ENCODE results near the gene JADE1. TPM values are rescaled to one million over a fixed set of nuclear protein-coding genes. Genes with fewer than 3 reads are reported as not detected.

Gene JADE1
- total and polyA plus RNA-seq, 2 of the 13 experiments (the other 11 are each of a cell fraction or from before 2014, with no cell fraction given) = 5.4 to 19.3 TPM

- TF ChIP-seq, protein P1, sequence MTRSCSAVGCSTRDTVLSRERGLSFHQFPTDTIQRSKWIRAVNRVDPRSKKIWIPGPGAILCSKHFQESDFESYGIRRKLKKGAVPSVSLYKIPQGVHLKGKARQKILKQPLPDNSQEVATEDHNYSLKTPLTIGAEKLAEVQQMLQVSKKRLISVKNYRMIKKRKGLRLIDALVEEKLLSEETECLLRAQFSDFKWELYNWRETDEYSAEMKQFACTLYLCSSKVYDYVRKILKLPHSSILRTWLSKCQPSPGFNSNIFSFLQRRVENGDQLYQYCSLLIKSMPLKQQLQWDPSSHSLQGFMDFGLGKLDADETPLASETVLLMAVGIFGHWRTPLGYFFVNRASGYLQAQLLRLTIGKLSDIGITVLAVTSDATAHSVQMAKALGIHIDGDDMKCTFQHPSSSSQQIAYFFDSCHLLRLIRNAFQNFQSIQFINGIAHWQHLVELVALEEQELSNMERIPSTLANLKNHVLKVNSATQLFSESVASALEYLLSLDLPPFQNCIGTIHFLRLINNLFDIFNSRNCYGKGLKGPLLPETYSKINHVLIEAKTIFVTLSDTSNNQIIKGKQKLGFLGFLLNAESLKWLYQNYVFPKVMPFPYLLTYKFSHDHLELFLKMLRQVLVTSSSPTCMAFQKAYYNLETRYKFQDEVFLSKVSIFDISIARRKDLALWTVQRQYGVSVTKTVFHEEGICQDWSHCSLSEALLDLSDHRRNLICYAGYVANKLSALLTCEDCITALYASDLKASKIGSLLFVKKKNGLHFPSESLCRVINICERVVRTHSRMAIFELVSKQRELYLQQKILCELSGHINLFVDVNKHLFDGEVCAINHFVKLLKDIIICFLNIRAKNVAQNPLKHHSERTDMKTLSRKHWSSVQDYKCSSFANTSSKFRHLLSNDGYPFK (CRISPR knock-in tag; IDR thresholded peaks at IDR 0.05; ENCODE audit: borderline replicate concordance) = no peak
- TF ChIP-seq ZNF496 (CRISPR knock-in tag; IDR thresholded peaks at IDR 0.05; ENCODE audit: insufficient replicate concordance) = no peak
- TF ChIP-seq, protein P2, sequence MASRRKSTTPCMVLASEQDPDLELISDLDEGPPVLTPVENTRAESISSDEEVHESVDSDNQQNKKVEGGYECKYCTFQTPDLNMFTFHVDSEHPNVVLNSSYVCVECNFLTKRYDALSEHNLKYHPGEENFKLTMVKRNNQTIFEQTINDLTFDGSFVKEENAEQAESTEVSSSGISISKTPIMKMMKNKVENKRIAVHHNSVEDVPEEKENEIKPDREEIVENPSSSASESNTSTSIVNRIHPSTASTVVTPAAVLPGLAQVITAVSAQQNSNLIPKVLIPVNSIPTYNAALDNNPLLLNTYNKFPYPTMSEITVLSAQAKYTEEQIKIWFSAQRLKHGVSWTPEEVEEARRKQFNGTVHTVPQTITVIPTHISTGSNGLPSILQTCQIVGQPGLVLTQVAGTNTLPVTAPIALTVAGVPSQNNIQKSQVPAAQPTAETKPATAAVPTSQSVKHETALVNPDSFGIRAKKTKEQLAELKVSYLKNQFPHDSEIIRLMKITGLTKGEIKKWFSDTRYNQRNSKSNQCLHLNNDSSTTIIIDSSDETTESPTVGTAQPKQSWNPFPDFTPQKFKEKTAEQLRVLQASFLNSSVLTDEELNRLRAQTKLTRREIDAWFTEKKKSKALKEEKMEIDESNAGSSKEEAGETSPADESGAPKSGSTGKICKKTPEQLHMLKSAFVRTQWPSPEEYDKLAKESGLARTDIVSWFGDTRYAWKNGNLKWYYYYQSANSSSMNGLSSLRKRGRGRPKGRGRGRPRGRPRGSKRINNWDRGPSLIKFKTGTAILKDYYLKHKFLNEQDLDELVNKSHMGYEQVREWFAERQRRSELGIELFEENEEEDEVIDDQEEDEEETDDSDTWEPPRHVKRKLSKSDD (CRISPR knock-in tag; IDR thresholded peaks at IDR 0.05; ENCODE audit: low read depth) = no peak
Measured at GRCh38 chr4:128768373-128768996, 41.0 kb upstream of the JADE1 start (continued).

GRCh38 chr4:128769011-128769410 lies 40.5 kb upstream of the JADE1 start:
- FAIRE-seq (no peak), ATAC-seq (no peak), DNase-seq (ENCODE audit: low spot score) (no peak)
- Histone ChIP-seq H3K36me3 (replicated peaks in 1 of 2; ENCODE audit: control insufficient read depth in 1 of 2, insufficient read depth in 2 of 2, low read length in 2 of 2) (no peaks in the 10 kb centered on the region), H3K9ac (ENCODE audit: insufficient read depth, low read depth, low read length) (no peak overlapping the region), H3K79me2 (ENCODE audit: insufficient read depth, low read length) (no peaks in the 10 kb centered on the region), H3K4me3 (replicated peaks in 1 of 3; ENCODE audit: insufficient read depth in 1 of 3, low read depth in 2 of 3, low read length in 3 of 3) (no peak overlapping the region), H3K4me1 (ENCODE audit: insufficient read depth, low read length) (no peaks in the 10 kb centered on the region), H2AFZ (ENCODE audit: low read length) (no peak overlapping the region), H3K27me3 (ENCODE audit: control insufficient read depth in 1 of 2, insufficient read depth in 2 of 2, low read length in 2 of 2) (no peaks in the 10 kb centered on the region), H3K4me2 (ENCODE audit: low read depth, low read length) (no peak overlapping the region), H4K20me1 (ENCODE audit: insufficient read depth, low read length) (no peaks in the 10 kb centered on the region), H3K27ac (ENCODE audit: extremely low read length, insufficient read depth, low read length) (no peak overlapping the region), H3K9me3 (ENCODE audit: low read length) (no peaks in the 10 kb centered on the region)
- intact Hi-C loops (cut with micrococcal nuclease; ENCODE audit: unreplicated experiment) (no loop called here), in situ Hi-C loops (cut with HindIII; ENCODE audit: extremely low pct_ligation_motif_present, low pct_unique_long_range_greater_than_20kb) (no loop called here)
- BruUV-seq (replicated peaks) = no TSS peak
- ChIA-PET POLR2A (no interaction called here), CTCF (ENCODE audit: low intra/inter-chr PET ratio, low total read pairs) (no interaction called here)
- TF ChIP-seq ZBTB8A (CRISPR knock-in tag; IDR thresholded peaks at IDR 0.05; ENCODE audit: borderline replicate concordance, low read depth) (no peak), MAFF (IDR thresholded peaks at IDR 0.05; ENCODE audit: low read depth, low read length) (no peak), ZBTB38 (CRISPR knock-in tag; IDR thresholded peaks at IDR 0.05) (no peak), CEBPB (IDR thresholded peaks at IDR 0.05; ENCODE audit: borderline replicate concordance, low read depth, low read length) (no peak)
- TF ChIP-seq, protein P3, sequence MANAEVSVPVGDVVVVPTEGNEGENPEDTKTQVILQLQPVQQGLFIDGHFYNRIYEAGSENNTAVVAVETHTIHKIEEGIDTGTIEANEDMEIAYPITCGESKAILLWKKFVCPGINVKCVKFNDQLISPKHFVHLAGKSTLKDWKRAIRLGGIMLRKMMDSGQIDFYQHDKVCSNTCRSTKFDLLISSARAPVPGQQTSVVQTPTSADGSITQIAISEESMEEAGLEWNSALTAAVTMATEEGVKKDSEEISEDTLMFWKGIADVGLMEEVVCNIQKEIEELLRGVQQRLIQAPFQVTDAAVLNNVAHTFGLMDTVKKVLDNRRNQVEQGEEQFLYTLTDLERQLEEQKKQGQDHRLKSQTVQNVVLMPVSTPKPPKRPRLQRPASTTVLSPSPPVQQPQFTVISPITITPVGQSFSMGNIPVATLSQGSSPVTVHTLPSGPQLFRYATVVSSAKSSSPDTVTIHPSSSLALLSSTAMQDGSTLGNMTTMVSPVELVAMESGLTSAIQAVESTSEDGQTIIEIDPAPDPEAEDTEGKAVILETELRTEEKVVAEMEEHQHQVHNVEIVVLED (CRISPR knock-in tag; IDR thresholded peaks at IDR 0.05; ENCODE audit: borderline replicate concordance) = no peak
